Heart left ventricle (tissue), 13 donors: ENCODE data around the gene HPSE2.

Source experiments
- CTCF ChIP-seq, 12 donors: fragments of 200-600 bp; sonication (generic) in 4 of 12; IDR thresholded peaks; one replicate each; pipeline versions ENCODE4 v1.5.0 to v1.8.0; 2018 to 2022; ENCODE audit warnings: antibody characterized with exemption in 12 of 12, mild to moderate bottlenecking in 5 of 12
- POLR2A ChIP-seq, 2 donors: fragments of 450-650 bp; IDR thresholded peaks; one replicate each; pipeline ENCODE4 v1.6.1; 2017; ENCODE audit warnings: antibody characterized with exemption in 2 of 2, mild to moderate bottlenecking in 2 of 2, moderate library complexity in 2 of 2
- donor health status: ischemic (EF 13 %, LVEDD 7.1; RV severe dilation, severe dysfunction).
- donor health status: DM: no; HTN: yes; CAD: no.
- donor health status: DM: no; HTN: no; CAD: no.
- donor health status: ischemic (EF 25% LVEDD 6.9; RV normal size, moderate dysfunction).
- donor health status: ischemic (EF 25% LVEDD 5.7; RV mildly dilated, moderate dysfunction).
- donor health status: ischemic (EF 35%, LVEDD 5.7; RV mildly dilated, moderate dysfunction).
- donor health status: nonischemic (EF 11% LVEDD 7.7; RV severe dilation, severe dysfunction).
- donor health status: DM: yes; HTN: yes; CAD: no.
- donor health status: PGD.
- donor health status: ischemic (EF 29% LVEDD 5.4; RV normal size, mild dysfunction).
- donor health status: nonischemic (EF 23%, LVEDD 6.1; RV moderate dilation, normal function).

- TF ChIP-seq CTCF (IDR thresholded peaks at IDR 0.05): no peak
- no peak for TF ChIP-seq POLR2A (IDR thresholded peaks at IDR 0.05)
These were observed 763.5 kb downstream of the HPSE2 start for GRCh38 chr10:98472196-98472595.
